Transverse colon (tissue), 4 donors: Measurements from ENCODE around the gene CFHR1. TPM values are rescaled to one million over a fixed set of nuclear protein-coding genes. Genes with fewer than 3 reads are reported as not detected.
"Not testable (repeated sequence)": the region's sequence is repeated elsewhere in the genome, so short reads cannot be mapped to it uniquely, and the experiment has no call there.

ENCODE experiments used
- DNase-seq: peaks from one replicate; pipeline ENCODE4 v3.0.0-alpha.2; 2019
- H3K27ac ChIP-seq, 4 donors: fragments of 200-600 bp; sonication (generic); 2 replicates each; pipeline ENCODE4 v1.5.1; 2016 to 2018; ENCODE audit warnings: inconsistent platforms in 4 of 4
- H3K27me3 ChIP-seq: fragments of 200-600 bp; sonication (generic); 2 replicates; pipeline ENCODE4 v1.5.1; 2017; ENCODE audit warnings: inconsistent platforms
- H3K36me3 ChIP-seq, 4 donors: fragments of 200-600 bp; sonication (generic); 2 replicates each; pipeline ENCODE4 v1.5.1; 2017 to 2019; ENCODE audit warnings: inconsistent platforms in 4 of 4
- H3K4me1 ChIP-seq, 4 donors: fragments of 200-600 bp; sonication (generic); 2 replicates each; pipeline ENCODE4 v1.5.1; 2017 to 2020; ENCODE audit warnings: inconsistent platforms in 4 of 4
- H3K4me3 ChIP-seq, 4 donors: fragments of 200-600 bp; sonication (generic); 1 replicate in 1 of 4; 2 replicates in 3 of 4; pipeline versions ENCODE4 v1.5.1 to v1.6.1; 2017 to 2019; ENCODE audit warnings: inconsistent platforms in 4 of 4
- H3K9me3 ChIP-seq, 2 donors: fragments of 200-600 bp; sonication (generic); 2 replicates each; pipeline ENCODE4 v1.5.1; 2017 to 2019; ENCODE audit warnings: inconsistent platforms in 2 of 2
- CTCF ChIP-seq, 5 experiments: fragments of 200-600 bp in 3 of 5; fragments of 450-650 bp in 2 of 5; sonication (generic) in 3 of 5; IDR thresholded peaks; 1 replicate in 2 of 5; 2 replicates in 3 of 5; pipeline ENCODE4 v1.5.1; 2016 to 2017; ENCODE audit warnings: antibody characterized with exemption in 5 of 5, inconsistent platforms in 3 of 5, mild to moderate bottlenecking in 2 of 5, moderate library complexity in 1 of 5
- EP300 ChIP-seq: sonication (generic); formaldehyde crosslinking; IDR thresholded peaks from one replicate; pipeline ENCODE4 v1.6.1; 2017; ENCODE audit warnings: antibody characterized with exemption, low read depth
- POLR2A ChIP-seq: fragments of 450-650 bp; IDR thresholded peaks from one replicate; pipeline ENCODE4 v1.6.1; 2016; ENCODE audit warnings: antibody characterized with exemption, mild to moderate bottlenecking, moderate library complexity
- POLR2AphosphoS5 ChIP-seq, 3 donors: sonication (generic); formaldehyde crosslinking; IDR thresholded peaks; one replicate each; pipeline ENCODE4 v1.6.1; 2016; ENCODE audit warnings: antibody characterized with exemption in 3 of 3
- WGBS, 2 donors: methylation state at CpG; one replicate each; pipeline ENCODE4 v1.1.5; 2018; ENCODE audit warnings: low coverage in 1 of 2; 5-methylcytosine and 5-hydroxymethylcytosine counted together
- in situ Hi-C, 4 donors: fragments of 200-750 bp; cut with MboI; loops; one replicate each; pipeline versions ENCODE4 v1.15.0 to v1.15.1; 2017; ENCODE audit warnings: low sequenced_read_pairs in 3 of 4, low pct_ligation_motif_present in 1 of 4, low pct_unique_long_range_greater_than_20kb in 1 of 4
- intact Hi-C: fragments of 100-400 bp; cut with DNase I; formaldehyde crosslinking; loops from one replicate; pipeline ENCODE4 v1.15.1; 2023; ENCODE audit warnings: low total_unique reads
- total RNA-seq, 4 donors: library from RNA; depleted of rRNA; stranded (reverse); fragments of >200 nt; gene quantifications; one replicate each; pipeline ENCODE4 v1.1.0, GENCODE V29; 2016

The CFHR1 gene
- total RNA-seq = not detected

DNA sequence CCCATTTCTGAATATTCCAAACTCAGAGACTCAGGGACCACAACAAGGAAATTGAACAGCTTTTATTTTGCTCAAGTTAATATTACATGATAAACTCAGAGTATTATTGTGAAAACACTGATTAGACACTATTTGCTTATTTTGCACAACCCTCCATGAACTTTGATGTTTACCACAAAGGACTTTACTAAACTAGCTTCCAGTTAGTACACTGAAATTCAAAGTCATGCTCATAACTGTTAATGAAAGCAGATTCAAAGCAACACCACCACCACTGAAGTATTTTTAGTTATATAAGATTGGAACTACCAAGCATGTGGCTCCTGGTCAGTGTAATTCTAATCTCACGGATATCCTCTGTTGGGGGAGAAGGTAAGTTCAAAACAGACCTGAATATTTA, at the start of gene CFHR1:
TSS of gene CFHR1 (plus strand) at position 201 of the 400 bp plus-strand sequence. CDS start at position 315, 114 bp downstream.
- H3K9me3 ChIP-seq, DNase-seq, intact Hi-C loops, H3K4me1 ChIP-seq, H3K36me3 ChIP-seq, H3K27me3 ChIP-seq, H3K27ac ChIP-seq, in situ Hi-C loops, H3K4me3 ChIP-seq: not testable (repeated sequence)
- WGBS, 2 donors = no CpG with 5 or more reads among the region's 1 CpG

DNA sequence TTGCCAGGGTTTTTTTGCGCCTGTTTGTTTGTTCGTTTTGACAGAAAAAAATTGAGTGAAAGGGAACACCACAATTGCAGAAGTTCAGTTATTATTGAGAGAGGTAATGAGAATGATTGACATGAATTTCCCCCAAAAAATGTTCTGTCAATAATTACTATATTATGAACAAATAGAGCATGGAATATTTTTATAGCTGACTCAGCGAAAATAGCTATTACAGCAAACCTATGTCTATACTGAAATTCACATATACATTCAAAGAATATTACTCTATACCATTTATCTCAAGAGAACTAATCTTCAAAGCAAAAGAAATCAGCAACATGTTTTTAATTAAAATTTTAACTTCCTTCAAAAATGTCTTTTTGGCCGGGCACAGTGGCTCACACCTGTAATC, 49.7 kb upstream of the CFHR1 start:
- intact Hi-C loops, H3K27ac ChIP-seq, H3K27me3 ChIP-seq, H3K9me3 ChIP-seq, DNase-seq, H3K36me3 ChIP-seq, in situ Hi-C loops, H3K4me1 ChIP-seq, H3K4me3 ChIP-seq: not testable (repeated sequence)
- 85 to 89% methylated on average over 4 of the region's 4 CpGs for WGBS, 2 donors

GRCh38 chr1:196773713-196774112, 45.8 kb upstream of the CFHR1 start:
- H3K9me3 ChIP-seq = no peaks in the 10 kb centered on the region
- WGBS, 2 donors = 84 to 100% methylated on average over 1 of the region's 1 CpG
- intact Hi-C loops = no loop called here
- H3K4me1 ChIP-seq = no peaks in the 10 kb centered on the region
- H3K27me3 ChIP-seq = no peaks in the 10 kb centered on the region
- no peak overlapping the region for H3K27ac ChIP-seq
- in situ Hi-C loops = no loop called here
- TF ChIP-seq EP300 (no peak), CTCF (IDR thresholded peaks at IDR 0.05) (no peak)
- no peaks in the 10 kb centered on the region for H3K36me3 ChIP-seq
- DNase-seq = no peak
- no peak overlapping the region for H3K4me3 ChIP-seq

- H3K27me3 ChIP-seq = no peaks in the 10 kb centered on the region
- intact Hi-C loops (no loop called here), in situ Hi-C loops (no loop called here)
- H3K27ac ChIP-seq = no peak overlapping the region
- no peaks in the 10 kb centered on the region for H3K9me3 ChIP-seq
- no peak for DNase-seq
- H3K36me3 ChIP-seq = no peaks in the 10 kb centered on the region
- TF ChIP-seq CTCF (IDR thresholded peaks at IDR 0.05) (no peak), POLR2AphosphoS5 (IDR thresholded peaks at IDR 0.05) (no peak), POLR2A (no peak), EP300 (no peak)
- H3K4me3 ChIP-seq = no peak overlapping the region
- WGBS, 2 donors = 43 to 53% methylated on average over 2 of the region's 2 CpGs
- H3K4me1 ChIP-seq = no peaks in the 10 kb centered on the region
Observed at GRCh38 chr1:196774175-196774574, 45.4 kb upstream of the CFHR1 start.

- Histone ChIP-seq H3K27me3 (no peaks in the 10 kb centered on the region), H3K4me1 (no peaks in the 10 kb centered on the region), H3K36me3 (no peaks in the 10 kb centered on the region), H3K27ac (no peak within 1 kb of the TSS), H3K9me3 (no peaks in the 10 kb centered on the region), H3K4me3 (no peak within 1 kb of the TSS)
- in situ Hi-C loops (no loop called here), intact Hi-C loops (no loop called here)
- TF ChIP-seq POLR2AphosphoS5 (IDR thresholded peaks at IDR 0.05) (no peak), EP300 (no peak), POLR2A (no peak), CTCF (IDR thresholded peaks at IDR 0.05) (no peak)
- no peak for DNase-seq
Observed at GRCh38 chr1:196774603-196775002, 44.9 kb upstream of the CFHR1 start, which contains the start of gene CFHR3. Gene CFHR3 (plus strand): TSS chr1:196774840. CDS start chr1:196774887, 47 bp downstream.
